Keratinocyte (primary cell): ENCODE results near the gene PDCD4. TPM values are rescaled to one million over a fixed set of nuclear protein-coding genes. Genes with fewer than 3 reads are reported as not detected.

Source experiments
- DNase-seq: peaks from one replicate; pipeline ENCODE4 v3.0.0-alpha.2; 2011; ENCODE audit warnings: low read depth, missing footprints, low spot score
- FAIRE-seq: peaks from 2 replicates; lab custom pipeline; 2011; peaks lifted over from hg19 to GRCh38; lab: Jason Lieb, UNC
- H2AFZ ChIP-seq: 2 replicates; pipeline ENCODE4 v1.6.0; 2012; ENCODE audit warnings: low read length, control low read depth, inconsistent platforms; ENCODE audit not compliant: control insufficient read depth
- H3K27ac ChIP-seq: 2 replicates; pipeline ENCODE4 v1.5.1; 2011; ENCODE audit warnings: low read length; ENCODE audit not compliant: control insufficient read depth, insufficient read depth
- H3K27me3 ChIP-seq: 3 replicates; pipeline ENCODE4 v1.6.0; 2011; ENCODE audit warnings: low read length; ENCODE audit not compliant: control insufficient read depth, insufficient read depth; ENCODE audit errors: extremely low read depth
- H3K36me3 ChIP-seq, 2 experiments: 2 replicates in 1 of 2; 3 replicates in 1 of 2; pipeline ENCODE4 v1.5.1; 2011; ENCODE audit warnings: low read length in 2 of 2, mild to moderate bottlenecking in 1 of 2; ENCODE audit not compliant: control insufficient read depth in 2 of 2, insufficient read depth in 2 of 2; ENCODE audit errors: extremely low read depth in 1 of 2
- H3K4me1 ChIP-seq: 3 replicates; pipeline ENCODE4 v1.5.1; 2011; ENCODE audit warnings: low read length; ENCODE audit not compliant: control insufficient read depth, insufficient read depth; ENCODE audit errors: extremely low read depth
- H3K4me2 ChIP-seq: 3 replicates; pipeline ENCODE4 v1.6.0; 2011; ENCODE audit warnings: low read depth, low read length; ENCODE audit not compliant: control insufficient read depth, insufficient read depth; ENCODE audit errors: extremely low read depth
- H3K4me3 ChIP-seq, 3 experiments: fragments of 200-600 bp in 1 of 3; sonication (generic) in 1 of 3; 2 replicates in 2 of 3; 3 replicates in 1 of 3; pipeline ENCODE4 v1.5.1; 2011 to 2016; ENCODE audit warnings: low read length in 3 of 3, mild to moderate bottlenecking in 3 of 3, control low read depth in 2 of 3, inconsistent platforms in 1 of 3, low read depth in 1 of 3, mixed read lengths in 1 of 3, mixed run types in 1 of 3, moderate library complexity in 1 of 3; ENCODE audit not compliant: control insufficient read depth in 2 of 3, insufficient read depth in 2 of 3; ENCODE audit errors: extremely low read depth in 1 of 3
- H3K79me2 ChIP-seq: 2 replicates; pipeline ENCODE4 v1.6.0; 2012; ENCODE audit warnings: low read length; ENCODE audit not compliant: control insufficient read depth, insufficient read depth
- H3K9ac ChIP-seq: 3 replicates; pipeline ENCODE4 v1.6.0; 2011; ENCODE audit warnings: low read length; ENCODE audit not compliant: control insufficient read depth, insufficient read depth; ENCODE audit errors: extremely low read depth
- H3K9me1 ChIP-seq: 3 replicates; pipeline ENCODE4 v1.6.0; 2011; ENCODE audit warnings: low read length; ENCODE audit not compliant: control insufficient read depth, insufficient read depth; ENCODE audit errors: extremely low read depth
- H3K9me3 ChIP-seq: 2 replicates; pipeline ENCODE4 v1.5.1; 2012; ENCODE audit warnings: low read depth, low read length; ENCODE audit not compliant: control insufficient read depth
- H4K20me1 ChIP-seq: 3 replicates; pipeline ENCODE4 v1.6.0; 2011; ENCODE audit warnings: low read length; ENCODE audit not compliant: control insufficient read depth, insufficient read depth; ENCODE audit errors: extremely low read depth
- EZH2 ChIP-seq: IDR thresholded peaks from one replicate; pipeline ENCODE4 v1.6.1; 2012; ENCODE audit warnings: inconsistent platforms, mild to moderate bottlenecking, low read length, moderate library complexity
- dilution Hi-C: fragments of 300-500 bp; cut with MboI; formaldehyde crosslinking; loops from one replicate; pipeline ENCODE4 v1.7.0; 2020; ENCODE audit warnings: low sequenced_read_pairs; ENCODE audit not compliant: extremely low pct_ligation_motif_present
- polyA plus RNA-seq, 5 experiments: library from polyadenylated mRNA; depleted of rRNA in 3 of 5; stranded (reverse) in 3 of 5; stranded (forward) in 1 of 5; unstranded in 1 of 5; fragments of >200 nt; gene quantifications; 1 replicate in 1 of 5; 2 replicates in 3 of 5; 3 replicates in 1 of 5; pipeline versions ENCODE4 v1.2.1 to v1.2.3, GENCODE V29; 2011 to 2012; ENCODE audit warnings: missing spikeins in 2 of 5, low read depth in 1 of 5, low replicate concordance in 1 of 5
- TF ChIP-seq, protein P1 (sequence below), 3 experiments: IDR thresholded peaks in 1 of 3; conservative IDR thresholded peaks in 1 of 3; optimal IDR thresholded peaks in 1 of 3; 2 replicates in 2 of 3; 3 replicates in 1 of 3; pipeline versions ENCODE3 to v1.5.1; 2011; ENCODE audit warnings: low read length in 3 of 3, mild to moderate bottlenecking in 3 of 3, moderate library complexity in 2 of 3, control low read depth in 1 of 3, inconsistent platforms in 1 of 3; ENCODE audit not compliant: insufficient read depth in 2 of 3; ENCODE audit errors: extremely low read depth in 1 of 3

Gene PDCD4
- polyA plus RNA-seq, 1 donor (not counting 4 experiments of a cell fraction or from before 2014, with no cell fraction given): 146 TPM

DNA sequence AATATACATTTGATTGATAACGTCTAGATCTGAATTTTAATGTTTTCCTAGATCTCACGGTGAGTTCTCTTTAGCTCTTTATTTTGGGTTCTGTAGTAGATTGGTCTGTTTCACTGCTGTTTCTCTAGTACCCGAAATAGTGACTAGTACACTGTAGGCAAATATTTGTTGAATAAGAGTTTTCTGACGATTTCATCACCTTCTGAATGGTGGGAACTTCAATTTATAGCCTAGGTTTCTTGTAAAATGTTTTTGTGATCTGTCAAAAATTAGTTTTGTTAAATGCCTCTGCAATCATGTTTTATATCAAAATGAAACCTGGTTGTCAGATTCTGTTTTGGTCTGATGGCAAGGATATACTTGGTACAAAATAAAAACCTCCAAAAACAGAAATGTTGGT lies 10.2 kb downstream of the PDCD4 start:
- no peaks in the 10 kb centered on the region for H3K4me1 ChIP-seq
- no peaks in the 10 kb centered on the region for H3K27me3 ChIP-seq
- dilution Hi-C loops: loop anchor here (25.0 kb wide), 1 partner anchor 570 kb away; the partner anchor contains the start of gene SMNDC1
- H3K4me2 ChIP-seq: no peak overlapping the region
- H3K36me3 ChIP-seq: peaks cover 0 to 13% of the 10 kb centered on the region in 2 experiments
- H2AFZ ChIP-seq: no peak overlapping the region
- no peaks in the 10 kb centered on the region for H3K9me1 ChIP-seq
- DNase-seq (no peak), FAIRE-seq (no peak)
- TF ChIP-seq EZH2: no peak
- TF ChIP-seq, protein P1, sequence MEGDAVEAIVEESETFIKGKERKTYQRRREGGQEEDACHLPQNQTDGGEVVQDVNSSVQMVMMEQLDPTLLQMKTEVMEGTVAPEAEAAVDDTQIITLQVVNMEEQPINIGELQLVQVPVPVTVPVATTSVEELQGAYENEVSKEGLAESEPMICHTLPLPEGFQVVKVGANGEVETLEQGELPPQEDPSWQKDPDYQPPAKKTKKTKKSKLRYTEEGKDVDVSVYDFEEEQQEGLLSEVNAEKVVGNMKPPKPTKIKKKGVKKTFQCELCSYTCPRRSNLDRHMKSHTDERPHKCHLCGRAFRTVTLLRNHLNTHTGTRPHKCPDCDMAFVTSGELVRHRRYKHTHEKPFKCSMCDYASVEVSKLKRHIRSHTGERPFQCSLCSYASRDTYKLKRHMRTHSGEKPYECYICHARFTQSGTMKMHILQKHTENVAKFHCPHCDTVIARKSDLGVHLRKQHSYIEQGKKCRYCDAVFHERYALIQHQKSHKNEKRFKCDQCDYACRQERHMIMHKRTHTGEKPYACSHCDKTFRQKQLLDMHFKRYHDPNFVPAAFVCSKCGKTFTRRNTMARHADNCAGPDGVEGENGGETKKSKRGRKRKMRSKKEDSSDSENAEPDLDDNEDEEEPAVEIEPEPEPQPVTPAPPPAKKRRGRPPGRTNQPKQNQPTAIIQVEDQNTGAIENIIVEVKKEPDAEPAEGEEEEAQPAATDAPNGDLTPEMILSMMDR (optimal IDR thresholded peaks at IDR 0.05 in 1 of 3, IDR thresholded peaks at IDR 0.05 in 1 of 3, conservative IDR thresholded peaks at IDR 0.05 in 1 of 3; ENCODE audit: extremely low read depth in 1 of 3, insufficient read depth in 2 of 3, low read length in 3 of 3): no peak
- H3K9ac ChIP-seq: no peak overlapping the region
- no peaks in the 10 kb centered on the region for H3K9me3 ChIP-seq
- no peak overlapping the region for H3K27ac ChIP-seq
- H4K20me1 ChIP-seq: no peaks in the 10 kb centered on the region
- H3K4me3 ChIP-seq: no peak overlapping the region
- H3K79me2 ChIP-seq: no peaks in the 10 kb centered on the region

DNA sequence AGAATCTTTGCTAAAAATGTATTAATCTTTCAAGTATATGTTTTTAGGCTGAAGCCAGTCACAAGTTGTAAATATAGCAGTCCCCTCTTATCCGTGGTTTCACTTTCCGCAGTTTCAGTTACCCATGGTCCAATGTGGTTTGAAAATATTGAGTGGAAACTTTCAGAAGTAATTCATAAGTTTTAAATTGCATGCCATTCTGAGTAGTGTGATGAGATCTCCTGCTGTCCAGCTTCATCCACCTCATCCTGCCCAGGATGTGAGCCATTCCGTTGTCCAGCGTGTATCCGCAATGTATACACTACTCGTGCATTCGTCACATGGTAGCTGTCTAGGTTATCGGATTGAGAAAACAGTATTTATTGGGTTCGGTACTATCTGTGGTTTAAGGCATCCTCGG lies 12.2 kb downstream of the PDCD4 start:
- no peak for DNase-seq
- Histone ChIP-seq H3K27me3 (no peaks in the 10 kb centered on the region), H3K9me3 (no peaks in the 10 kb centered on the region), H3K4me2 (no peak overlapping the region), H2AFZ (no peak overlapping the region), H4K20me1 (no peaks in the 10 kb centered on the region), H3K4me1 (no peaks in the 10 kb centered on the region), H3K9ac (no peak overlapping the region), H3K9me1 (no peaks in the 10 kb centered on the region), H3K27ac (no peak overlapping the region), H3K79me2 (no peaks in the 10 kb centered on the region), H3K36me3 (peaks cover 0 to 13% of the 10 kb centered on the region in 2 experiments), H3K4me3 (no peak overlapping the region)
- dilution Hi-C loops: loop anchor here (25.0 kb wide), 1 partner anchor 572 kb away; the partner anchor contains the start of gene SMNDC1
- FAIRE-seq: no peak
- TF ChIP-seq, protein P1 (optimal IDR thresholded peaks at IDR 0.05 in 1 of 3, IDR thresholded peaks at IDR 0.05 in 1 of 3, conservative IDR thresholded peaks at IDR 0.05 in 1 of 3; ENCODE audit: extremely low read depth in 1 of 3, insufficient read depth in 2 of 3, low read length in 3 of 3): no peak
- no peak for TF ChIP-seq EZH2
